H1 (cell line): Measurements from ENCODE around the gene SLC25A42.

Source experiments
- EGR1 ChIP-seq: IDR thresholded peaks from 2 replicates; pipeline ENCODE4 v1.6.1; 2011; ENCODE audit warnings: low read depth, low read length, borderline replicate concordance
- EZH2 ChIP-seq: fragments of 200-600 bp; sonication (generic); IDR thresholded peaks from 2 replicates; pipeline ENCODE4 v1.7.1; 2012; ENCODE audit warnings: low read depth, mild to moderate bottlenecking, moderate library complexity, low read length, inconsistent platforms; ENCODE audit not compliant: severe bottlenecking
- KDM5A ChIP-seq: fragments of 200-600 bp; IDR thresholded peaks from 2 replicates; pipeline ENCODE4 v1.7.1; 2012; ENCODE audit warnings: mild to moderate bottlenecking, low read length, inconsistent platforms, mixed read lengths
- PHF8 ChIP-seq: fragments of 200-600 bp; sonication (generic); conservative IDR thresholded peaks from 2 replicates; pipeline ENCODE4 v1.7.1; 2012; ENCODE audit warnings: low read depth, mild to moderate bottlenecking, inconsistent platforms, low read length, moderate library complexity
- POLR2A ChIP-seq, 2 experiments: IDR thresholded peaks; 1 replicate in 1 of 2; 2 replicates in 1 of 2; pipeline ENCODE4 v1.6.1; 2011; ENCODE audit warnings: low read depth in 2 of 2, low read length in 2 of 2, mild to moderate bottlenecking in 2 of 2; ENCODE audit errors: control extremely low read depth in 1 of 2
- POLR2AphosphoS5 ChIP-seq: IDR thresholded peaks from 2 replicates; pipeline ENCODE4 v1.6.1; 2011; ENCODE audit warnings: low read depth, low read length
- RAD21 ChIP-seq, 2 experiments: IDR thresholded peaks in 1 of 2; conservative IDR thresholded peaks in 1 of 2; 2 replicates each; pipeline ENCODE4 v1.6.1; 2011; ENCODE audit warnings: low read depth in 2 of 2, low read length in 2 of 2, improper control_type of control experiment in 1 of 2, inconsistent platforms in 1 of 2, mild to moderate bottlenecking in 1 of 2, moderate library complexity in 1 of 2
- RFX5 ChIP-seq: IDR thresholded peaks from 2 replicates; pipeline ENCODE4 v1.6.1; 2011; ENCODE audit warnings: low read depth, low read length, improper control_type of control experiment, borderline replicate concordance
- SIN3A ChIP-seq, 2 experiments: IDR thresholded peaks in 1 of 2; conservative IDR thresholded peaks in 1 of 2; 2 replicates each; pipeline ENCODE4 v1.6.1; 2011 to 2012; ENCODE audit warnings: low read length in 2 of 2, improper control_type of control experiment in 1 of 2, low read depth in 1 of 2, mild to moderate bottlenecking in 1 of 2
- SRF ChIP-seq: IDR thresholded peaks from 2 replicates; pipeline ENCODE4 v1.6.1; 2011; ENCODE audit warnings: mild to moderate bottlenecking, low read depth, low read length, moderate library complexity
- TAF1 ChIP-seq: IDR thresholded peaks from 2 replicates; pipeline ENCODE4 v1.6.1; 2011; ENCODE audit warnings: mild to moderate bottlenecking, low read depth, low read length
- YY1 ChIP-seq: IDR thresholded peaks from 2 replicates; pipeline ENCODE4 v1.6.1; 2011; ENCODE audit warnings: low read depth, mild to moderate bottlenecking, low read length
- TF ChIP-seq, protein P1 (sequence below), 3 experiments: IDR thresholded peaks; 1 replicate in 2 of 3; 2 replicates in 1 of 3; pipeline versions ENCODE4 v1.5.1 to v1.6.1; 2011; ENCODE audit warnings: low read length in 3 of 3, mild to moderate bottlenecking in 3 of 3, inconsistent platforms in 2 of 3, low read depth in 1 of 3, moderate library complexity in 1 of 3; ENCODE audit not compliant: insufficient read depth in 1 of 3; ENCODE audit errors: control extremely low read depth in 1 of 3
- TF ChIP-seq, protein P2 (sequence below): IDR thresholded peaks from 2 replicates; pipeline ENCODE4 v1.6.1; 2011; ENCODE audit warnings: low read length, improper control_type of control experiment

DNA sequence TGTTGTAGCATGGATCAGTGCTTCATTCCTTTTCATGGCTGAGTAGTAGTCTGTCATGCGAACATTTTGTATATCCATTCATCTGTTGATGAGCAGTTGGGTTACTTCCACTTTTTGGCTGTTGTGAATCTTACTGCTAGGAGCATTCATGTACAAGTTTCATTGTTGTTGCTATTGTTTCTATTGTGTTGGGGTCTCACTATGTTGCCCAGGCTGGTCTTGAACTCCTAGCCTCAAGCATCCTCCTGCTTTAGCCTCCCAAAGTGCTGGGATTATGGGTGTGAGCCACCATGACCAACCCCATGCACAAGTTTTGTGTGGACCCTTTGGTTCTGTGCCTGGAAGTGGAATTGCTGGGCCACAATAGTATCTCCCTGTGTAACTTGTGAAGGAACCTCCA, 15.8 kb downstream of the SLC25A42 start:
- TF ChIP-seq TAF1 (no peak), SRF (no peak), KDM5A (no peak), EZH2 (no peak), RAD21 (IDR thresholded peaks at IDR 0.05 in 1 of 2, conservative IDR thresholded peaks at IDR 0.05 in 1 of 2; ENCODE audit: low read depth in 2 of 2, low read length in 2 of 2) (no peak), POLR2AphosphoS5 (no peak), POLR2A (IDR thresholded peaks at IDR 0.05; ENCODE audit: control extremely low read depth in 1 of 2, low read depth in 2 of 2, low read length in 2 of 2) (no peak), SIN3A (conservative IDR thresholded peaks at IDR 0.05 in 1 of 2, IDR thresholded peaks at IDR 0.05 in 1 of 2; ENCODE audit: low read depth in 1 of 2, low read length in 2 of 2) (no peak), EGR1 (no peak), PHF8 (no peak), YY1 (no peak), RFX5 (no peak)
- TF ChIP-seq, protein P1, sequence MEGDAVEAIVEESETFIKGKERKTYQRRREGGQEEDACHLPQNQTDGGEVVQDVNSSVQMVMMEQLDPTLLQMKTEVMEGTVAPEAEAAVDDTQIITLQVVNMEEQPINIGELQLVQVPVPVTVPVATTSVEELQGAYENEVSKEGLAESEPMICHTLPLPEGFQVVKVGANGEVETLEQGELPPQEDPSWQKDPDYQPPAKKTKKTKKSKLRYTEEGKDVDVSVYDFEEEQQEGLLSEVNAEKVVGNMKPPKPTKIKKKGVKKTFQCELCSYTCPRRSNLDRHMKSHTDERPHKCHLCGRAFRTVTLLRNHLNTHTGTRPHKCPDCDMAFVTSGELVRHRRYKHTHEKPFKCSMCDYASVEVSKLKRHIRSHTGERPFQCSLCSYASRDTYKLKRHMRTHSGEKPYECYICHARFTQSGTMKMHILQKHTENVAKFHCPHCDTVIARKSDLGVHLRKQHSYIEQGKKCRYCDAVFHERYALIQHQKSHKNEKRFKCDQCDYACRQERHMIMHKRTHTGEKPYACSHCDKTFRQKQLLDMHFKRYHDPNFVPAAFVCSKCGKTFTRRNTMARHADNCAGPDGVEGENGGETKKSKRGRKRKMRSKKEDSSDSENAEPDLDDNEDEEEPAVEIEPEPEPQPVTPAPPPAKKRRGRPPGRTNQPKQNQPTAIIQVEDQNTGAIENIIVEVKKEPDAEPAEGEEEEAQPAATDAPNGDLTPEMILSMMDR (IDR thresholded peaks at IDR 0.05; ENCODE audit: control extremely low read depth in 1 of 3, insufficient read depth in 1 of 3, low read depth in 1 of 3, low read length in 3 of 3): no peak
- TF ChIP-seq, protein P2, sequence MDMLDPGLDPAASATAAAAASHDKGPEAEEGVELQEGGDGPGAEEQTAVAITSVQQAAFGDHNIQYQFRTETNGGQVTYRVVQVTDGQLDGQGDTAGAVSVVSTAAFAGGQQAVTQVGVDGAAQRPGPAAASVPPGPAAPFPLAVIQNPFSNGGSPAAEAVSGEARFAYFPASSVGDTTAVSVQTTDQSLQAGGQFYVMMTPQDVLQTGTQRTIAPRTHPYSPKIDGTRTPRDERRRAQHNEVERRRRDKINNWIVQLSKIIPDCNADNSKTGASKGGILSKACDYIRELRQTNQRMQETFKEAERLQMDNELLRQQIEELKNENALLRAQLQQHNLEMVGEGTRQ: no peak
